Measurements from ENCODE around the gene IL1RAPL2. TPM values are rescaled to one million over a fixed set of nuclear protein-coding genes. Genes with fewer than 3 reads are reported as not detected.
"Not testable (repeated sequence)": the region's sequence is repeated elsewhere in the genome, so short reads cannot be mapped to it uniquely, and the experiment has no call there.

Gene IL1RAPL2
- total RNA-seq, 1 experiment from 2014 or later = not detected

DNA sequence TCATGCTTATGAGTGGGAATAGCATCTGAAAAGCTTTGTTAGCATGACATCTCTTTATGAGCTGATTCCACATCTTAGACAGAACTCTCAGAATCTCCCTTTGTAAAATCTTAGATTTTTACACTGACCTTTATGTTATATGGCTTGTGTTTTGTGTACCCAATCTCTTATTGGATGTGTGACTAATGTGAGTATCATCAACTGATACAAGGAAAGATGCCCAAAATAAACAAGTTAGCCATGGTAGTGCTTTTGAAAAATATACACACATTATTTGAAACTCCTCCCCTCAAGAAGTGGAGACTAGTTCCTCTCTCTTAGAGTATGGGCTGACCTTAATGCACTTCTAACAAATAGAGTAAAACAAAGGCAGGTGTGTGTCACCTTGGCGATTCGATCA, 1096.2 kb downstream of the IL1RAPL2 start:
- DNase-seq (ENCODE audit: low read depth) = no peak
- in situ Hi-C loops (cut with HindIII; ENCODE audit: low pct_unique_long_range_greater_than_20kb, low sequenced_read_pairs) = no loop called here

DNA sequence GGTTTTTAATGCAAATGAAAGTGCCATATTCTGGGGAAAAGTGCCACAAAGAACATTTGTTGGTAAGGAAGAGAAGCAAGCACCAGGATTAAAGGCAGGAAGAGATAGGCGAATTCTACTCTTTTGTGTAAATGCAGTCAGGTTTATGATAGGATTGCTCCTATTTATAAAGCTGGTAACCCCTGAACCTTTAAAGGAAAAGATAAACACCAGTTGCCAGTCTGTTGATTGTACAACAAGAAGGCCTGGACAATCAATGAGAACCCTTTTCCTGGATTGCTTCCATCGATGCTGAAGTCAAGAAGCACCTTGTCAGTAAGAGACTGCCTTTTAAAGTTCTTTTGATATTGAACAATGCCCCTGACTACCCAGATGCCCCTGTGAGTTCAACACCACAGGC, 1098.2 kb downstream of the IL1RAPL2 start:
- DNase-seq (ENCODE audit: low read depth) = no peak
- in situ Hi-C loops (cut with HindIII; ENCODE audit: low pct_unique_long_range_greater_than_20kb, low sequenced_read_pairs) = no loop called here

DNA sequence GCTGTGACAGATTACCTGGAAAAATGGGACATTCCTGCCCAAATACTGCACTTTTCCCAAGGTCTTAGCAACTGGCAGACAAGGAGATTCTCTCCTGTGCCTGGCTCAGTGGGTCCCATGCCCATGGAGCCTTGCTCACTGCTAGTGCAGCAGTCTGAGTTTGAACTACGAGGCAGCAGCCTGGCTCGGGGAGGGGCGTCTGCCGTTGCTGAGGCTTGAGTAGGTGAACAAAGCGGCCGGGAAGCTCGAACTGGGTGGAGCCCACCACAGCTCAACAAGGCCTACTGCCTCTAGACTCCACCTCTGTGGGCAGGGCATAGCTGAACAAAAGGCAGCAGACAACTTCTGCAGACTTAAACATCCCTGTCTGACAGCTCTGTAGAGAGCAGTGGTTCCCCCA, 1118.3 kb downstream of the IL1RAPL2 start:
- in situ Hi-C loops (cut with HindIII; ENCODE audit: low pct_unique_long_range_greater_than_20kb, low sequenced_read_pairs); DNase-seq (ENCODE audit: low read depth): not testable (repeated sequence)

DNA sequence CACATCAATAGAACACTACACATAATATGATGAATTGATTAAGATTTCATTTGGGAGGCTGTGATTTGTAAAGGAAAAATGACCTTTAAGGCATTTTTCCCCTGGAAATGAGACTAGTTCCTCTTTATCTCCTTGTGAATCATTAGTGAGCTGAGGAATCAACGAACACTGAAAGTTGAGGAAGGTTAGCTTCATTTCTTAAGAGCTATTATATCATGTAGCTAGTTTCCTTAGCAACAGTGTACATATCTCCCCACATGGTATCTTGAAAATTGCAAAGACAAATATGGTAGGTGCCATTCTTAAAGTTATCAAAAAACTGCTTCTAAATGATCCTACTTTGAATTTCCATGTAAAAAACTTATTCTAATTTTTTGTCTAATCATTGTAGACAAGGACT, 1128.8 kb downstream of the IL1RAPL2 start:
- DNase-seq (ENCODE audit: low read depth) = no peak
- in situ Hi-C loops (cut with HindIII; ENCODE audit: low pct_unique_long_range_greater_than_20kb, low sequenced_read_pairs) = no loop called here

DNA sequence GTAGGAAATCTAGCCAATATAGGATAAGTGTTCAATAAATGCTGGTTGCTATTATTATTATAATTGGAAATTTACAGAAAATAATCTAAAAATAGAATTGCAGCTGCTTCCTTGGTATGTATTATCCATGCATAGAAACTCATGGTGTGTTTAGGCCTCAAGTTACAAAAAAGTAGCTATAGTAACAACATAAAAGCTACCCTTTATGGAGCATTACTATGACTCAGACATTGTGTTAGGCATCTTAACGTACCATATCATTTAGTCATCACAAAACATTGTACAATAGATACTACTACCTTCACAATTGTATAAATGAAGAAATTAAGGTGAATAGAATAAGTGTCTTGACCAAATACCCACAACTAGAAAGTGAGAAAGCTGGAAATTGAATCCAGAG, 1129.5 kb downstream of the IL1RAPL2 start:
- DNase-seq (ENCODE audit: low read depth) = no peak

DNA sequence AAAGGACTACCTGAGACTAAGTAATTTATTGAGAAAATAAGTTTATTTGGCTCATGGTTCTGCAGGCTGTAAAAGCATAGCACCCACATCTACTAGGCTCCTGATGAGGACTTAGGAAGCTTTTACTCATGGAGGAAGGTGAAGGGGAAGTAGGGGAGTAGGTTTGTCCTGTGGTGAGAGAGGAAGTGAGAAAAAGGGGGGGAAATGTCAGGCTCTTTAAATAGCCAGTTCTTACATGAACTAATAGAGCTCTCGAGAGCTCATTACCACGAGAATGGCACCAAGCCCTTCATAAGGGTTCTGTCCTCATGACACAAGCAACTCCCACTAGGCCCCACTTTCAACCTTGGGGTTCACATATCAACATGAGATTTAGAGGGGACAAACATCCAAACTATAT, 1130.9 kb downstream of the IL1RAPL2 start:
- in situ Hi-C loops (cut with HindIII; ENCODE audit: low pct_unique_long_range_greater_than_20kb, low sequenced_read_pairs) = no loop called here
- no peak for DNase-seq (ENCODE audit: low read depth)

More for the DNA sequence above, 1129.5 kb downstream of the IL1RAPL2 start:
- in situ Hi-C loops (cut with HindIII; ENCODE audit: low pct_unique_long_range_greater_than_20kb, low sequenced_read_pairs) = no loop called here

DNA sequence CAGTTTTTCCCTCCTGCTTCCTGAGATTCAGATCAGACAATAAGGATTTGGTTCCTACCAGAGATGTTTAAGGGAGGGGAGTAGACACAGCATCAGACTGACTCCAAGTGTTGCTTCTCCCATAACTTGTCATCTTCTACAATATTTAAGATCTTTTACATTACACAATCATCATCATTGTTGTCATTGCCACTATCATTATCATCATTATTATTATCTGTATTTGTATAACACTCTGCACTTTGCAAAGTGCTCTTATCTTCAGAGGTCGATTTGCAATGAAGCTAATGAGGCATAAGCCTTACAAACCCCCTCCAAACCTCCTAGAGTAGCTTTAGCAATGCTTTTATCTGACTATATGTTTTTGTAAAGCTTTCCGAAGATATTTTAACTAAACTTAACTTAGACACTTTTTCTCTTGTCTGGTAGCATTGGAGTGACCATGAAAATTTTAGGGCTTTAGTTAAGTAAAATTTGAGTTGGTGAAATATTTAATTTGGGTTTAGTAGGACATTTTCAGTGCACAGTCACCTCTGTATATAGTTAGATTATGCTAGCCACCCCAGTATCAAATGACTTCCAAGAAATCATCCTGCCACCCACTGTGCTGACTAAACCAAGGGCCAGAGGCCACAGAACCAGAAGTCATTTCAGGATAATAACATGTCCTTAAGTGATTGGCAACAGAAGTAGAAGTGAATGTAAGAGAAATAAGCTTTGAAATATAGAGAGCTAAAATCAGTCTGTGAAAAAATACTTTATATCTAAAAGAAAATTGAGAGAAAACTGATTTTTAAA, 1132.2 kb downstream of the IL1RAPL2 start:
- in situ Hi-C loops (cut with HindIII; ENCODE audit: low pct_unique_long_range_greater_than_20kb, low sequenced_read_pairs) = no loop called here
- no peak for DNase-seq (ENCODE audit: low read depth)

DNA sequence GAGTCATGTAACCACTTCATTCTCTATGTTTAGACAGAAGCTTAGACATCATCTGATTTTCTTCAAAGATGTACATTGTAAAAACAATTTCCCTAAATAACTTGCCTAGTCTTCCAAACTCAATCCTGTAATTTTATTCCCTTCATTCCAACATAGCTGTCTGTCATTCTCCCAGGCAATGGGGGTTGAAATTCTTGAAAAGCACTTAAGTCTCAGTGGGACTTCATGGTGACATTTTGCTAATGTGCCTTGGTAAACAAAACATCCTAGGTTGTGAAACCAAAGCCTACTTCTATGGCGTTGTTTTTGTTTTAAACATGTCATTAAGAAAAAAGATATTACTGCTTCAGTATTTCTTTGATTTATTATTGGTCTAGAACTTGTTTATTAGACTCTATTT, 1134.3 kb downstream of the IL1RAPL2 start:
- no peak for DNase-seq (ENCODE audit: low read depth)
- in situ Hi-C loops (cut with HindIII; ENCODE audit: low pct_unique_long_range_greater_than_20kb, low sequenced_read_pairs) = no loop called here

DNA sequence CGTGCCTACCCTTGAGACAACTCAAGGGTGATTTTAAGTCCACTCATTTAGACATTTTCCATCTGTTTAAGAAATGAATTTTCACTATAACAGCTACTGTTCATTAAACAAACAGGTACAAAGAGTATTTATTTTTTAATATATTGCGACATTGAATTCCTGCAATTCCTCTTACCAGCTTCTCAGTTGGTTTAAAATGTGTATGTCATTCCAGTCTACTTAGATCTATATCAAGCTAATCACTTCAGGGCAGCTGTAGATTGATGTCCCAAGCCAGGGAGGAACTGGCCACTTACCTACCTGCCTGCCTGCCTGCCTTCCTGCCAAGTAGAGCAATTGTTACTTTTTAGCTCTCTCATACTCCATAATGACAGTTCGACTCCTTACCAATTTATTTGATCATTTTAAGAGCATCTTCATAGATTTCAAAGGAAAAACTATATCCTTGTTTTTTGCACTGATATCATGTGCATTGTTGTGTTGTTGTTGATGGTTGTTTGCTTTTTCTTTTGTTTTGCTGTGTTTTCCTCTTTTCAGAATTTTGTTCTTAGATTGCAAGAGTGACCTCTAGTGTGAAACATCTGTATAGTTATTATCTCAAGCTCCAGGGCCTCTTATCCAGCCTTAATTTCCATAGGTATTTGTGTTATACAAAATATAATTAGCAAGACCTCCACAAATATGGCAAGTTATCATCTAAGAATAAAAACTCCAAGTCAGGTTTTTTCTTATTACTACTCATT, 1135.5 kb downstream of the IL1RAPL2 start:
- in situ Hi-C loops (cut with HindIII; ENCODE audit: low pct_unique_long_range_greater_than_20kb, low sequenced_read_pairs) = no loop called here
- DNase-seq (ENCODE audit: low read depth) = no peak

DNA sequence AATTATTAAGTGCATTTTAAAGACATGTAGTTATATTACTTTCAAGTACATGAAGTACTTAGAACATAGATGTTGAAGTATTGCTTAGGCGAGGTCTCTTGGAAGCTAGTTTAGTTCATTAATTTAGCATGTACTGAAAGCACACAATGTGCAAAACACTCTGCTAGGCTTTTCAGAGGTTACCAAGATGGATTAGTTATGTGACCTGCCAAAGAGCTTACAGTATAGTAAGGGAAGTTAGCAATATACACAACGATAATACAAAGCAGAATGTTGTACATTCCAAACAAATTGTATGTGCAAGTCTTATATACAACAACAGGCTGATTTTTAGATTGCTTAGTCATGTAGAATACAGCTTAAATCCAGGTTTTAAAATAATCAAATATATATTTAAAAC, 1137.9 kb downstream of the IL1RAPL2 start:
- no peak for DNase-seq (ENCODE audit: low read depth)
- in situ Hi-C loops (cut with HindIII; ENCODE audit: low pct_unique_long_range_greater_than_20kb, low sequenced_read_pairs) = no loop called here

DNA sequence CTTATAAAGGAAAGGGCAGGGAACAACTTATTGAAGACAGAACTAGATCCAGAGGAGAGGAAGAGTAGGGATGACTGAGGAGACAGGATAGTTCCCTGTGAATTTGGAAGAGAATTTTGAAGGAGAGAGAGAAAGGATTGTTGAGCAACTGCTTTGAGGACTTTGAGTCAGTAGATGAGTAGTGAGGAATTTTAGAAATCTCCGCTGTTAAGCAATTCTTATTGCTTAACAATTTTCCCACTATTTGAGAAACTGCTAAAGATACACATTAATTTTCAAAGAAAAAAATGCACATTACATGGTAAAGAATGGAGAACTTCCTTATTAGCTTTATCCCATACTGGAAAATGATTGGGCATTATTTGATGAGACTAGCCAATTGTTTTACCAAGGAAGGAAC, 1140.0 kb downstream of the IL1RAPL2 start:
- no peak for DNase-seq (ENCODE audit: low read depth)
- in situ Hi-C loops (cut with HindIII; ENCODE audit: low pct_unique_long_range_greater_than_20kb, low sequenced_read_pairs) = no loop called here

DNA sequence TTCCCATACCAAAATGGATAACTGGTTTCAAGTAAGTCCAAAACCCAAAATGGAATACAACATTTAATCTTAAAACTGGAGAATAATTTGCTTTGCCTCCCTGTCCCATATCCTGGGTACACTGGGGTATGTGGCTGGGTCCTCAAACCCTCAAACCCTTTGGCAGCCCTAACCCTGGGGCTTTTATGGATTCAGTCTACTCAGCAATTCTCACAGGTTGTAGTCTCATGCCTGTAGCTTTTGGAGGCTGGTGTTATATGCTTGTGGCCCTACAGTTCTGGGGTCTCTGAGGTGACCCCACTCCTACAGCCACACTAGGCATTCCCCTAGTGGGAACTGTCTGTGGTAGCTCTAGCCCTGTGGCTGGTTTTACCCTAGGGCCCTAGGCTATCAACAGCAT, 1145.8 kb downstream of the IL1RAPL2 start:
- in situ Hi-C loops (cut with HindIII; ENCODE audit: low pct_unique_long_range_greater_than_20kb, low sequenced_read_pairs) = no loop called here
- no peak for DNase-seq (ENCODE audit: low read depth)

DNA sequence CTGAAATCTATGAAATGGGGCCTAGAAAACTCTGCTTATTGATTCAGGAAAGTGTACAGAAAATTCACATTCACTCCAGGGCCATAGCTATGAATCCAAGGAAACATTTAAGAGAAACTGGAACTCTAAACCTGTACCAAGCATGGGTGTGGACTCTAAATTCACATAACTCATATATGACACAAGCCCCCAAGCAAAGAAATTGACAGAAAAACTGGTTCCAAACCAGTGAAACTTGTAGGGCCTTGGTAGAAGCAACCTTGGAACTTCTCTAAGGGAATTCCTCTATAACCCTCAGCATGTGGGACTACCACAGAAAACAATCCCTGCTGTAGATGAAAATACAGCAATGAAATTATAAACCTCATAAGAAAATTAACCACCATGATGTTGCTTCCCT, 1149.7 kb downstream of the IL1RAPL2 start:
- no peak for DNase-seq (ENCODE audit: low read depth)
- in situ Hi-C loops (cut with HindIII; ENCODE audit: low pct_unique_long_range_greater_than_20kb, low sequenced_read_pairs) = no loop called here

DNA sequence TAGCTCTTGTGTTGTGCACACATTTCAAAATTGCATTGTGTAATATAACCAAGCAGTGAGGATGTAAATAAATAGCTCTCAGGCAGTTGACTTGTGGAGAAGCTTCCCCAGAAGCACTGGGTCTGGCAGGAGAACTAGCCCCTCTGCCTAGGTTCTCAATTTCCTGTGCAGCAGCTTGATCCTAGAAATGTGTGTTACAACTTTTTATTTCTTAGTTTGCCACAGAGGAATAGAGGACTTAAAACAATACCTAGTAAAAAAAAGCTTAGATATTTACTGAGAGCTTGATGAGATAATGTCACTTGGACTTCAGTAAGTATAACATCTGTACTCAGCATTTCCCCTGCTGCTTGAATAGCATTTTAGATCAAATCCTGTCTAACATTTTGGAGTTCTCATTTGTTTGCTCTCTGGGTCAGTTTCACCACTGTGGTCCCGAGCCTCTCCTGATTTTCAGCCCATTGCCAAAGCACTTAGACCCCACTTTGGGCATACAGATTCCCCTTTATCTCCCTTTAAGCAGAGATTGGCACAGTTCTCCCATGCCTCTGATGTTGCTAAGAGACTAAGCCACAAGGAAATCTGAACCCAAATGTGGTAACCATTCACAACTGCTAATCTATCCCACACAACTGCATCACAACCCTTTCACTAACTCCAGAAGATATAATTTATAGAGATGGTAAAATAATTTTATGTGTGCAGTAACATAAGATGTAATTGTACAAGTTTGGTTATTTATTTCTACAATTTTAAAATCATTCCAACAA, 1158.2 kb downstream of the IL1RAPL2 start:
- no peak for DNase-seq (ENCODE audit: low read depth)
- in situ Hi-C loops (cut with HindIII; ENCODE audit: low pct_unique_long_range_greater_than_20kb, low sequenced_read_pairs) = no loop called here

DNA sequence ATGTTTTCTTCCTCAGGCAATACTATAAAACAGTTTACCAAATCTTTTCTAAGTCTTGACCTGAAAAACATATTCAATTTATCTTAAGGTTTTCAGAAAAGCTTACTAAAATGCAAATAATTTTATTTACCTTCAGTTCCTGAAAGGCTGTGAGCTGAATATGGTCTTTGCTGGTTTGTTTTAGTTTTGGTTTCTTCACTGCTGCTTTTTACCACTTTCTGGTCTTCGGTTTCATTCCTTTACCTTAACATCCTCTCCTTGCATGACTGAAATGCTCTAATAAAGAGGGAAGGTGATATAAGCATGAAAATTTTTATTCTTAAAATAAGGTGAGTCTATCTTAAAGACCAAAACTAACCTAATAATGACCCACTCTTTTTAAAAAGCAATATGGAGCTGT, 1159.2 kb downstream of the IL1RAPL2 start:
- DNase-seq (ENCODE audit: low read depth) = no peak
- in situ Hi-C loops (cut with HindIII; ENCODE audit: low pct_unique_long_range_greater_than_20kb, low sequenced_read_pairs) = no loop called here

DNA sequence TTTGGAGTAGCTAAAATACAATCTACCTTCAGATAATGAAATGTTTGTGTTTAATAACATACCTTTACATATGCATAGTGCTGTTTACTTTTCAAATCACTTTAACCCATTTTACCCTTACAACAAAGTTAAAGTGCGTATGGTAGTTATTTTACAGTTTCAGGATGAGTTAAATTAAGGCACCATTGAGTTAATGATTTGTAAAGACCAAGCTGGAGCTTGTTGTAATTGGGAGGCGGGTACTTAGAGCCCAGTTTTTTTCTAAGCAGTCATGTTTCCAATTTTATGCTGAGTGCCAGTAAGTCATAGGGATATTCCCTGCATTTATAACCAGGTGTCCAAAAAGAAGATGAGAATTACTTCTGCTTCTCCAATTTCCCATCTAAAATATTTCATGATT, 1172.2 kb downstream of the IL1RAPL2 start:
- DNase-seq (ENCODE audit: low read depth) = no peak
- in situ Hi-C loops (cut with HindIII; ENCODE audit: low pct_unique_long_range_greater_than_20kb, low sequenced_read_pairs) = no loop called here

DNA sequence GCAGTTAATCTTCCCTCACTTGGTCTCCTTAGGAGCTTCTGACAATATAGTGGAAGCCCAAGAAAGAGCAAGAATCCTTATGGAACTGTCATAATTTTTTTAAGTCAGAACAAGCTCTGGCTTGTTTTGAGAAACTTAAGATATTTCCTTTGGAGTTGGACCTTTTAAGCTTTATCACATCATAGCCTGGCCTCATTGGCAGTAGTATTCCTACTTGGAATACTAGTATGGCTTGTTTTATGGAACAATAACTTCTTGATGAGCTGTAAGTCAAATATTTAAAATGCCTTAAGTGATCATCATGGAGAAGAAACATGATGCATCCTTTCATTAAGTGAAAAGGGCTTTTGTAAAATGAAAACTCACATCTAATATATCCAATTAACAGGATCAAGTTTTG, 1178.3 kb downstream of the IL1RAPL2 start:
- in situ Hi-C loops (cut with HindIII; ENCODE audit: low pct_unique_long_range_greater_than_20kb, low sequenced_read_pairs) = no loop called here
- DNase-seq (ENCODE audit: low read depth) = no peak

DNA sequence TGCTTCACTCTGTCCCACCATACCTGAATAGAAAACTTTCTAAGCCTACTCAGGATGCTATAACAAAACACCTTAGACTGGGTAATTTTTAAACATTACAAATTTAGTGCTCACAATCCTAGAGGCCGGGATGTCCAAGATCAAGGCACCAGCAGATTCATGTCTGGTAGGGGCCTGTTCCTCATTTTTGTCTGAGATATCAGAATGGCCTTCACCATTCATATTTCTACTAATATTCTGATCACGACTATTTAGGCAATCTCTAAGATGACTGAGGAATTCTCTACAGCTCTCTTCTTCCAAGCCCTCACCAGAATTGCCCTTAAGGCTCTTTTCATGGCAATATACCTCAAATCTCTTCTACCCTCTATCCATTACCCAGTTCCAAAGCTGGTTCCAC, 1178.9 kb downstream of the IL1RAPL2 start:
- in situ Hi-C loops (cut with HindIII; ENCODE audit: low pct_unique_long_range_greater_than_20kb, low sequenced_read_pairs) = no loop called here
- no peak for DNase-seq (ENCODE audit: low read depth)

DNA sequence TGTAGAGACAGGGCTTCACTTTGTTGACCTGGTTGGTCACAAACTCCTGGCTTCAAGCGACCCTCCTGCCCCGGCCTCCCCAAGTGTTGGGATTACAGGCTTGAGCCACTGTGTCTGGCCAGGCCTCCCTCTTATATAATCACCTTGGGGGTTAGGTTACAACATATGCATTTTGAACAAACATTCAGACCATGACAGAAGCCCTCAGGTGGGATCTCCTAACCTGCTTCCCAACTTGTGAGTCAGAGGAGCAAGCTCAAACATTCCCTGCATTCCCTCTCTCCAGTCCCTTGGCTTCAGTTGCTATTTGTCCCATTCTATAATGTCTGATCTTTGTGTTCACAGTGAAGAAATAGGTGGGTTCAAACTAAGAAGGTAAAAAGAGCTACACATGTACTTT, 1179.9 kb downstream of the IL1RAPL2 start:
- in situ Hi-C loops (cut with HindIII; ENCODE audit: low pct_unique_long_range_greater_than_20kb, low sequenced_read_pairs) = no loop called here
- no peak for DNase-seq (ENCODE audit: low read depth)

Data from Caki2 (cell line).